GM21526 (cell line): ENCODE measurements around the gene GRAMD2A.

Experiments
- ATAC-seq: cut with Tn5 transposase; IDR thresholded peaks from one replicate; pipeline ENCODE4 v1.9.1; 2021; ENCODE audit warnings: moderate library complexity; ENCODE audit not compliant: unreplicated experiment, low FRiP score

GRAMD2A gene

DNA sequence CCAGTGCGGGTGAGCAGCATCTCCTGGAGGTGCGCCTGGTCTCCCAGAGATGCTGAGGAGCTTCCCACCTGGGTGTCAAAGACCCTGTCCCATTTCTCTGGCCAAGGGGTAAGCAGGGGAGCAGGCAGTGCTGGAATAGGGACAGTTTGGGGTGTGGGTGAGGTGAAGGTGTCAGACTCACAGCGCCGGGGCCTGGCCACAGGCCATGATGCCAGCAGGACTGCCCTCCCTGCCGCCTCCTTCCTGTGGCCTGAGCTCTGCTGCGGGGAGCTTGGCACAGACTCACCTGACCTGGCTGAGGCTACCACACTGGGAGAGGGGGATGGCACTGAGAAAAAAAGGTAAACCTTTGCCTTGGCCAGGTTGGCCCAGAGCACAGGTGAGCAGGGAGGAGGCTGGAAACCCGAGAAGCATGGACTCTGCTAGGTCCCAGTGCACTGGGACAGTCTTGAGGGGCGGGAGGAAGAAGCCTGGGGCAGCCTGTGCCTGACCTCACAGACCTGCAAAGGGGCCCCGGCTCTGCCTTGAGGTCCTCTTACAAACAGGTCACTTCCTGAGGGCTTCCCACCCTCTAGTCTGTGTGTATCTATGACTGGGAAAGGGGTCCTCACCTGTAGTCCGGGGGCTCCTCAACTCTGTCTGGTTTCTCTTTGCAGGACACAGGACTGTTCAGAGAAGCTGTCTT is 28.2 kb downstream of the GRAMD2A start:
- ATAC-seq, result no peak

DNA sequence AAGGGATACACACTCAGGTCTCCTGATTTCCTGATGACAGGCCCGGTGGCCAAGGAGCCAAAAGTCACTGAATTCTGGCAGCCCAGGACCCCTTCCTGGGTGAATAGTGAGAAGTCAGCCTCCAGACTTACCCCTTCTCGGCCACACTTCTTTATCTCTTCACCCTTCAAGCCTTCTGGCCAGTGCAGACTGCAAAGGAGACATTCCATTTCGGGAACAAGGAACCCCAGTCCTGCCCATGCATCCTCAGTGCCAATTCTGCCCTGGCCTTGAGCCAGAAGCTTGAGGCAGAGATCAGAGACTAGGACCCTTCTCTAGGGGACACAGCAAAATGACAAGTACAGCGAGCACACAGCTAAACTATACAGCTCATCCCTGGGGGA is 28.8 kb downstream of the GRAMD2A start:
- no peak for ATAC-seq

DNA sequence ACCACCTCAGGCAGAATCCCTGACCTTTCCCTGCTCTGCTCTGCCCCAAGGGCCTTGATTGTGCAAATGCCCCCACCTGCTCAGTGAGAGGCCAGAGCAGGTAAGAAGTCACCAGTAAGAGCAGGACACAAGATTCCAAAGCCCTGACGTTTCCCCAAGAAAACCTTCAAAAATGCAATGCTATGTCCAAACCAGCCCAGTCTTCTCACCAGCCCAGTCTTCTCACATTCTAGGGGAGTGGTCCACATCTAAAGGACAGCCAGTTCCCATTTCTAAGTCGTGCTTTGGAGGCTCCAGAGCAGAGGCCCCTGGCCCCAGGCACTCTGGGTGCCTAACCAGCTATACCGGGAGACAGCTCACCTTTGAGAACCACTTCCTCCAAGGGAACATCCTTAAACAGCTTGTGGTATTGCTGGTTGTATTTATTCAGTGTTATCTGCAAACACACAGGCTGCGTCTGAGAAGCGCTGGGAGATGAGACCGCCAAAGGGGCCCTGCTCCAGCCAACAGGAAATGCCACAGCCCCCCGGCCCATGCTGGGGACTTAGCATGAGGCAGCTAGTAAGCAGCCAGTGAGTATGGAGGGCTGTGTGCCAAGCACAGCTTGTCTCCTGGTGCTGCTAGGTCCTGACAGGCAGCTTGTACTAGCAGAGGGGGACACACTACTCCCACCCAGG is 29.3 kb downstream of the GRAMD2A start:
- no peak for ATAC-seq

DNA sequence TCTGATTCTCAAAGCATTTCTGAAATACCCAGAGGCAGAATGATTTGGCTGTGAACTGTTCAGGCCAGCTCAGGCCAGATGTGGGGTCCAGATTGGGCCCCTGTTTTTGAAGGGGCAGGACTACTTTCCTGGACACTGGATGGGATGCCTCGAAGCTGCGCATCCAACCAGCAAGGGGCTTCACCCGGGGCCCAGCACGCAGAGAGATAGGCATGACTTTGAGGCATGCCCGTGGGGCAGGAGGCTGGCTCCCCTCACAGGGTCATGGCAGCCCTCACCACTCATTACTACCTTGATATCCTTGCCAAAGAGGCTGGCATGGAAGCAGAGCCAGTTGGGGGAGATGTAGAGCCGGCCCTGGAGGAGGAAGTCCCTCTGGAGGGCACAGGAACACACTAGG is 30.1 kb downstream of the GRAMD2A start:
- ATAC-seq, result no peak

DNA sequence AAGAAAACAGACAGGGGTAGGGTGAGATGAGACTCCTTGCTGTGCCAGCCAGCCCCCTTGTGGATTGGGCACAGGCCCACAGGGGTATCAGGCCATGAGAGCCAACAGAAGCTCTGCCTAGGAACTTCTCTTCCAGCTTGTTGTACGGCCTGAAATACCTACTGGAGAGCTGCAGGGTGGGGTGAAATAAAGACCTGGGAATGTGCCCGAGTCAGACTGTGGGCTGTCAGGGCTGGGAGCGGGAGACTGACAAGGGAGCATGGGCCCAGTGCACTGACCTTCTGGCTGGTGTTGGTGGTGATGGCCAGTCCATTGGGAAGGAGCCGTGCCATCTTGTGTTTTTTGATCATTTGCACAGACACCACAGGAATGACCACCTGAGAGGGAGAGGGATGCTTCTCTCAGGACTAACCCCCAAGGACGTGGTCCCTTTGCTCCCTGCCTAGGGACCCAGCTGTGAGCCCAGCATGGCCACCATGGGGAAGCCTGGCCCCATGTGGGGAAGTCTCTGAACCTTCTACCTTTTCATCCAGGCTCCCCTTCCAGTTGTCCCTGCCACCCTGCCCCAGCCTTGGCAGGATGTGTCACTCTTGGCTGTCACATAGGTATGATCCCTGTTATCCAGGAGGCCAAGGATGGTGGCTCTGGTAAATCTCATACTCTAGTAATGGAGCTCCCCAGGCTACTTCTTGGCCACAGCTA is 30.7 kb downstream of the GRAMD2A start:
- no peak for ATAC-seq

DNA sequence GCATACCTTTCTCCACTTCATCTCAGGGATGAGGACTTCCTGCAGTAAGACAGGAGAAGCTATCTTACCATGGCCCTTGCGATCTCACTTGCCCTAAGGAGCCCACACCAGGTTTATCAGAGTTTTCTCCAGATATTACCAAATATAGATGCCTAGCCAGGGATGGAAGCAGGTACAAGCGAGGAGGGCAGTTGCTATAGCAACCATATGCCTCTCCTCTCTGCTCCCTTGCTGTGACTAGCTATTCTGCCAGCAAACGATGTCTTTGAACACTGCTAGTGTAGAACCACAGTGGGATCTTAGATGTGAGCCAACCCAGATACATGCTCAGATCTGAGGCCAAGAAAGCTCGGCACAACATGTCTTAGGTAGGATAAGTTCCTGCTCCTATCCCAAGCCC is 33.9 kb downstream of the GRAMD2A start:
- no peak for ATAC-seq

DNA sequence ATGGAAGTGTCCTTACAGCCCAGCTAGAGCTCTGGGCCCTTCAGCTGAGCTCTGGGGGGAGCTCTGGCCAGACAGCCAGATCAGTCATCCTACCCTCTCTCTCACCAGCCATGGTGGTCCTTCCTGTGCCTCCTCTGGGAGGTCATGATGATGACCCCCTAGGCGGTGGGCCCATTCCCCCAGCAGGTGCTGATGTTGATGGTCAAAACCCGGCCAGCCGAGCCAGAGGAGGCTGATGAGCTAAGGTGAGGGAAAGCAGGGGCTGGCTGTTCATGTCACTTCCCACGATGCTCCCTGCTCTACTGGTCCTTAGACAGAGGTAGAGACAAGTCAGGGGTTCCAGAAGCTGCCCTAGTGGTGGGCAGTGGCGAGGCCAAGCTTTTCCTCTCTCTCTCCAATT is 35.0 kb downstream of the GRAMD2A start:
- ATAC-seq, result no peak

DNA sequence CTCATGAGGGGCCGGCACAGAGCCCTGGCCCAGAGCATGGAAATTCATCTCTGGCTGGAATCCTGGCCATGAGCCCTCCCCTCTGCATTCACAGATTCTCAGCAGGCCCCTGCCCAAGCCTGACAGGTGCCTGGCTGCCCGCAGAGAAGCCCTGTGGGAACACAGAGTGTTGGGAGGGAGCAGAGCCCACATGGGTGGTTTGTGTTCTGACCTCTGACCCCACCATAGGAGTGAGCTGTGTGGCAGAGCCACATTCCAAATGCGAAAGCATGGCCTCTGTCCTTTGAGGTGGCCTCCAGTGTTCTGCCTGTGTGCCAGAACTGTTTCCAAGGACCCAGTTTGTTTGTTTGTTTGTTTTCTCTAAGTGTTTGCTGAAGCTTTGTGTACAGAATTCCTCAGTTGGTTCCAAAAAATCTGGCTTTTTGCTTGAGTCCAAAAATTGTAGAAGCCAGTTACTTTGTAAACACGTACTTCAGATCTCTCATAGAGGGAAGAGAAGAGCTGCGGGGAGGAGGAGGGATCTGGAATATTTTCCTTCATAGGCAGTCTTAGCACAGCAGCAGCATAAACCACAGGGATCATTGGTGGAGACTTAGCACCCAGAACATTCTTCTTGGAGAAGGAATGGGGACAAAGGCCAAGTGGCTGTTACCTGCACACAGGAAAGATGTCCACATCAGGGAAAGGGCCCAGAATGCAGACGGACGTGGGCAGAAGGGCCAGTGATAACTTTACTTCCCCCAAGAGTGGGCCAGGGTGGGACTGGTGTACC is 36.0 kb downstream of the GRAMD2A start:
- ATAC-seq, result no peak

DNA sequence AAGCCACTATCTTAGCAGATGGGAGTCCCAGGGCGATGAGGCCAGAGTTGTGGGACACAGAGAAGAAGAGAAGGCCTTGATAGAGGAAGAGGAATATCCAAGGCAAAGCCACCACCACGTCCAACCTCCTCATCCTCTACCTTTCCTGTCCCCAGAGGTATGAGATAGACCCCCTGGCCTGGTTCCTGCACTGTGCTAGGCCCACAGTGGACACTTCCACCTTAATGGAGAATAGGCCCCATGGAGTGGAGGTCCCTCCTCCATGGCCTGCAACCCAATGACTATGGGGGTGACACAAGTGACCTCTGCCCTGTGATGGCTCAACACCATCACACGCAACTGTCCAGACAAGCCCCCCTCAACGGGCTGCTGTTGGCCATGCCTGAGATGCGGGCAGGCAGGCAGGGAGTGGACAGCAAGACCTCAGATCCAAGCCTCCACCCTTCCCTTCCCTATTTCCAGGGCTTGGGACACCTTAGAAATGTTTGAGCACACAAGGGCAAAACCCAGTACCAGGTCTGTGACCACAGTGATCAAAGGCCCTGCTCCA is 36.8 kb downstream of the GRAMD2A start:
- ATAC-seq, result no peak

DNA sequence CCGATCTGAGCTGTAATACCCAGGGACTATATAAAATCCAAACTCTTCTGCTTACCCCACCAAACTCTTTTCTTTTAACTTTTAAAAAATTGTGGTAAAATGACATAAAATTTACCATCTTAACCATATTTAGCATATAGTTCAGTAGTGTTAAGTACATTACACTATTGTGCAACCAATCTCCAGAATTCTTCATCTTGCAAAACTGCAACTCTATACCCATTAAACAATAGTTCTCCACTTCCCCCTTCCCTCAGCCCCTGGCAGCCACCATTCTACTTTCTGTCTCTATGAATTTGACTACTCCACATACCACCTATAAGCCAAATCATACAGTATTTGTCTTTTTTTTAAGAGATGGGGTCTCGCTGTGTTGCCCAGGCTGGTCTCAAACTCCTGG is 40.7 kb downstream of the GRAMD2A start:
- no peak for ATAC-seq

DNA sequence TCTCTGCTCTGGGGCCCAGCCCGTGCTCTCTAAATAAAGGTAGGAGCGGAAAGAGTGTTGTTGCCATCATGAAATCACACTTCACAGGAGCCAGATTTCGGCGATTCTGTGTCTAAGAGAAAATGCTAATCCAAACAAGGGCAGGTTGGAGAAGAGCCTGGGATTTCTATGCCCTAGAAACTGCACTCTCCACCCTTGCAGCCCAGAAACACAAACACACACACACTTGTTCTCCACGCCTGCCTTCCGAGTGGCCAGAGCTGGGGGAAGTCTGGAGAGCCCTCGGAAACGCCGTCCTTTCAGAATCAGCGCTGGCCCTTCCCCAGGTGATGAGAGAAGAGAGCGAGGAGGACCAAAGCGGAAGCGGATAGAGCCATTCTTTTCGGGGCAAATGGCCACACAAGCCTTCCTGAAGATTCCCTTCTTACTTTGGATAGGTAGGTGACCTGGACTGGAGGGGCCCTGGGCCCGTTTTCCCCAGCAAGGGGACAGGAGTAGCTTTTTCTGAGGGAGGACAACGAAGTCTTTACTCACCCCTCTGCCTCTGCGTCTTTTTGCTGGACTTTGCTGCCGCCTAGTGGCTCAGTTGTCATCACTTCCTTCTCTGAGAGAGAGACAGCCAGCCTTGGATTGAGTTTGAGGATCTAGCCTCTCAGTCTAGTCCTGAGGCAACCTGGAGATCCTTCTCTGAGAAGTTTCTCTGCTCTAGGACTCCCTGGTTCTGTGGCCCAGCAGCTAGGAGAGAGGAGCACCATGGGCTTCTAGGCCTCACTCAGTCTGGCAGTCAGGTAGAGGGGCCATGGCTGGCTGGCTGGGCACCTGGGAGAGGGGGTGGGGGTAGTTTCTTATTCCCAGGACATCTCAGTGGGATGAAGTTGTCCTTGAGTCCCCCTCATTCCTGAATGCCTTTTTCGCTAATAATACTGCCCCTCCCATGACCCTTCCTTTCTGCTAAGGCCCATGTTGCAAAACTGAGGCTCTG is 41.7 kb downstream of the GRAMD2A start:
- no peak for ATAC-seq

DNA sequence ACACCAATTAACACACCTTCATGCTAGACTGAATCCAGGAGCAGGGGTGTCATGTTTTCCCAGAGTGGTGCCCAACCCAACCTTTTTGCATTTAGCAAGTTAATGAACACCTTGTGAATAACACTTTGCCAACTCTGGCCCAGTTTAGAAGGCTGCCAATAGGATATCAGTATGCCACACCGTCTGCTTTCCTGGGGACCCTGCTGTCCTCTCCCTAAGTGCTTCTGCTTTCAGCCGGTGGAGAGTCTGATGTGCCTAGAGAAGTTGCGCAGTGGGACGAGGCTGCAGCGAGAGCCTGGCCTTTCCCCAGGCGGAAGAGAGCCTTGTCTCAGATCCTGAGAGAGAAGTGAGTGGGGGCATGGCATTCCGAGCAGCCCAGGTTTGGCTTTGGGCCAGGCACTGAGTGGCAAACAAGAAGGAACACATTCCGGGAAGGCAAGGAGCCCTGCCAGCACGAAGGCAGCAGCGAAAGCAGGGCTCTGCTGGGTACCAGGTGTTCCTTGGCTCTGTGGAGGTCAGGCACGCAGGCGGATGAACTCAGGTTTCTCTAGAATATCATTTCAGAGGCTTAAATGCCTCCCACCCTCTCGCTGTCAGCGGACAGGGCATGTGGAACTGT is 42.5 kb downstream of the GRAMD2A start:
- ATAC-seq, result no peak

DNA sequence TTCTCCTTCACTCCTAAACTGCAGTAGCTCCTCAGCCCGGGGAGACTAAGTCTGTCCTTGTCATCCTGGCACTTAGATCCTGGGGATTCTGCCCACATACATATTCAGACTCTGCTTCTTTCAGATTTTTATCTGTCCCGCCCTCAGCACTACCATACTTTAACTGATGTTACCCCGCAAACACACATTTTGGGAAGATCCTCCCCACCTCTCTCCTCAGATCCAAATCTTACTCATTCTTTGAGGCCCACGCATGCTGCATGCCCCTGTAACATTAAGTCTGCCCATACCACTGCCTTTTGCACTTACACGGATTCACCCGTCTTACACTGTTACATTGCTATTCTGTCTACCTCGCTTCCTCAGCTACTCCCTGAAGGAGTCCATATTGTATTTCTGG is 43.3 kb downstream of the GRAMD2A start:
- ATAC-seq, result no peak

DNA sequence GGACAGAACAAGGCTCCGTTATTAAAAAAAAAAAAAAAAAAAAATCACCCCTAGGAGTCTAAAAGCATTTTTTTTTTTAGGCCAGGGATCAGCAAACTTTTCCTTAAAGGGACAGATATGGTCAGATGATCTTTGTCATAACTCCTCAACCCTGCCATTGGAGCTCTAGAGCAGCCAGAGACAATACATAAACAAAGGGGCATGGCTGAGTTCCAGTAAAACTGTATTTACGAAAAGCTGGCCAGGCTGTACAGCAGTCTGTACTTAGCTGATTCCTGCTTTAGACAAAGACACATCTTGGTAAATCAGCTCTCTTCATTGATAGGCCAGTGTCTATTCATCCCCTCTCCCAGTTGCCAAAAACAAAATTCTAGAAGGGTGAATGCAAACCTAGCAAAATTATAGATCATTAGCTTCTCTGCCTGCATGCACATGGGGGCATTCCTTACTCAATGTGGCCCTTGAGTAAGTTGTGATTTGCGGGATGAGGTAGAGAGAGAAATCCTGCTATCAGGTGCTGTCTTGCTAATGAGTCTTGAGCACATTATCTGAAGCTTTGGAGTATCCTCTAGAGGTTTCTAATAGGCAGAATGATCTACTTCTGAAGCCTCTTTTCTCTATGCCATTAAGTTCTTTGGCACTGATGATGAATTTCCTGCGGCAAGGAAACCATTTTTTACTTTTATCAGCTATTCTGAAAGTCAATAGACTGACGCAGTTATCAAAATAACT is 44.2 kb downstream of the GRAMD2A start:
- ATAC-seq, result no peak

DNA sequence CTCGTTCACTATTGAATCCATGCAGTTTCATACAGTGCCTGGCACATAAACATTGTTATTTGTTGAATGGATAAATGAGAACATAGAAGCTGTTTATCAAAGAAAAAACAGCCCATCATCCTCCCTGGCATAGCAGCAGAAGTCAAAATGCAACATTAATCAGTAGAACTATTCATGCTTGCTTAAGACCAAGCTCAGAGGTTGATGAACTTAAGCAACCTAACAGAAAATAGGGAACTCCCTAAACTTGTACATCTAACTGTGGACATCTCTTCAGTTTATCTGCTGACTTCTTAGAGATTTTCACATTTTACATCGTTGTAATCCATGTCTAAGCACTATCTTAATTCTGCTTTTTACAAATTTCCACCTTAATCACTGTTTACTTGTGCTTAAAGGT is 50.2 kb downstream of the GRAMD2A start:
- no peak for ATAC-seq

DNA sequence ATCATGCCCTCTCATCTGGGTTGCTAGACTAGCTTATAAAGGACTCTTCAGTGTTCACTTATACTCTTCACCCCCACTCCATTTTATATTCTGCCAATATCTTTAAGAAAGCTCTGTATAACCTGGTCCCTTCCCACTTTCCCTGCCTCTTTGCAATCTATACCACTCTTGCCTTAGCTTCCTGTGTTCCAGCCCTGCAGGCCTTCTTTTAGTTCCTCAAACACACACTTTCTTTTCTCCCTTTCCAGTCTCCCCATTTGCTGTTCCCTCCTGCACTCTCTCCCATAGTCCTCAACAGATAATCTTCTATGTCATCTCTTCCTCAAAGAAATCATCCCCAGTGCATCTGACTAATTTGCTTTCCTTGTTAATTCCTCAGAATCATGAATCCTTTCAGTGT is 50.7 kb downstream of the GRAMD2A start:
- no peak for ATAC-seq

DNA sequence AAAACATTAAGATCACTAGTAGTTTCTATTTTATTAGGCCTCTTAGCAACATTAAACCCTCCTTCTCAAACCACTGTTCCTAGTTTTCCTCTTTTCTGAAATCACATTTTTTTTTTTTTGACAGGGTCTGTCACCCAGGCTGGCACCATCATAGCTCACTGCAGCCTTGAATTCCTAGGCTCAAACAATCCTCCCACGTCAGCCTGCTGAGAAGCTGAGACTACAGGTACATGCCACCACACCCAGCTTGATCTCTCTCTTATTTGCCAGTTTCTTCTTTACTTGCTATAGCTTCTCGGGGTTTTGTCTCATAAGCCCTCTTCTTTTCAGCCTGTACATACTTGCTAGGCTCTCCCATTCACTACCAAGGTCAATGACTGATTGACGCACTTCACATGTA is 51.4 kb downstream of the GRAMD2A start:
- ATAC-seq, result no peak

DNA sequence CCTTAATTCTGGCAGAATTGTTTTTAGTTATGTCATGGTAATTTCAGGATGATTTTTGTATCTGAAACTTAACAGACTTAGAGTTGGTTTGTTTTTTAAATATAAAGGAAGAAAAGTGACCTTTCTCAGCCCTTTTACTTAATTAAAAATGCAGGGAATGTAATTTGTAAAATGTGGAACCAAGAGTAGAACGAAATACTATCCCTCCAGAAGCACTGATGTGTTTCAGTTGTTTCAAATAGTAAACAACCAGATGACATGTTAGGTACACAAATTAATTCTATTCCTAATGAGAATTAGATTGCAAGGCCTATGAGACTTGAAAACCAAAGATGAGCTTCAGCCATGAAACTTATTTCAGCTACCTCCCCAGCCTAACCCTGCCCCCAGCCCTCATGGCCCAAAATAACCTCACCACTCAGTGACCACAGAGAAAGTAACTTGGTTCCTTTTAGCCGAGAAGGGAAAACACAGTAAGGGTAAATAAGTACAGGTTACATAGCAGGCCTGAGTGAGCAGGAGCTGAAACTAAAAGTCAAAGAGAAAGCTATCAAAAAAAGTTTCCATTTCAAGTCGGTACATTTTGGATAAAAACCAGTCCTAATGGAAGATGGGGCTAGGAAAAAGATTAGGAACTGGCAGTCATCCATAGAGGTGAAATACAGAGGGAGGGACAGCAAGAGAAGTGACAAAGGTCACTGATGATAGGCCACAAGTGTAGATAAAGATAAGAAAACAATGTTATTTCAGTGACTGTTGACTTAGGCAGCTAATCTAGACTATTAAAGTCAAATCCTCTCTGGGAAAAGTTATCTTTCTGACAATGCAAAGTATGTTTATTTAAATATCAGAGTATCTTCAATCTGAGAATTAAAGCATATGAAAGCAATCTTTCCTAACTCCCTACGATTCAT is 56.2 kb downstream of the GRAMD2A start:
- ATAC-seq, result peak; percentile 93
